Stimulated activated CD4-positive, alpha-beta T cell treated with anti-CD3 and anti-CD28 coated beads, TNF-alpha, amount 100 ng/mL, for 4 hours (primary cell): Measurements from ENCODE around the gene HDC.

ENCODE experiments used
- DNase-seq, 3 experiments: peaks; one replicate each; pipeline ENCODE4 v3.0.0-alpha.2; 2020; ENCODE audit warnings: low read depth in 3 of 3

The HDC gene

DNA sequence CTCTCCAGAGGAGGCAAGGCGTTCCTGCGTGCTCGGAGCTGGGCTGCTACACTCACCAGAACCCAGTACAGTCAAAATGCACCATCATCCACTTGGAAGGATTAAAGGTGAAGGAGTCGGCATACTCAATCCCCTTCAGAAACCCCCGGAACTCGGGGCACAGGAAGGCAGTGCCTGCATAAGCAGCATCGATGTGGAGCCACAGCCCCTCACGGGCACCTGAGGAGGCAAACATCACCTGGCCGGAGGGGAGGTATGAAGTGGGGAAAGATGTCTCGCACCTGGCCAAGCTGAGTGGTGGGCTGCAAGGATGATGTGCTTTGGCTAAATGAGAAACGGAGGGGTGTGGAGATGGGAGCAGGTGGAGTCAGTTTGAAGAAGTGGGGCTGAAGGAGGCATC lies 13.0 kb downstream of the HDC start:
- DNase-seq: no peak

- no peak for DNase-seq
These were observed 13.8 kb downstream of the HDC start for GRCh38 chr15:50251638-50252182.

DNA sequence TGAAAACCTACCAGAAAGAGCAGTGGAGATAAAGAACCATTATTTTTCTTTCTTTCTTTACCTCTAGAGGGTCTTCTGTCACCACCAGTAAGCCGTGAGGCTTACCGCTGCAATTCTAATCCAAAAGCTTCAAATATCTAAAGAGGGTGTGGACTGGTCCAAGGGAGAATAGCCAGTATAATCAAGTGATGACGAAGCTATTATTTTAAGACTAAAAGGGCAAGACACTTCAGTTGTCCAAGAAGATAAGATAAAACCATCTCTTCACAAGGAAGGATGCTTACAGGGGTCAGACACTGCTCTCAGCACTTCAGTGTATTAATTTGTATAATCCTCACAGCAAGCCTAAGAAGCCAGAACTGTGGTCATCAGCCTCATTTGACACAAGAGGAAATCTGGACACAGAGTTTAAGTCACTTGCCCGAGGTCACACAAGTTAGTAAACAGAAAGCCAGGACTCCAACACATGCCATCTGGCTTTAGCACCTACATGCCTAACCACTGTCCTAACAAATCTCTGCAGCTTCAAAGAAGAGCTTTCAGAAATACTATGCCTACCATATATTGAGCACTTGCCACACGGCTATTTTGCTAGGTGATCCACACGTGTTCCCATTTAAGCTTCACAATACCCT lies 14.6 kb downstream of the HDC start:
- DNase-seq: no peak

- no peak for DNase-seq
These were observed 15.8 kb downstream of the HDC start for GRCh38 chr15:50249704-50250103.

DNA sequence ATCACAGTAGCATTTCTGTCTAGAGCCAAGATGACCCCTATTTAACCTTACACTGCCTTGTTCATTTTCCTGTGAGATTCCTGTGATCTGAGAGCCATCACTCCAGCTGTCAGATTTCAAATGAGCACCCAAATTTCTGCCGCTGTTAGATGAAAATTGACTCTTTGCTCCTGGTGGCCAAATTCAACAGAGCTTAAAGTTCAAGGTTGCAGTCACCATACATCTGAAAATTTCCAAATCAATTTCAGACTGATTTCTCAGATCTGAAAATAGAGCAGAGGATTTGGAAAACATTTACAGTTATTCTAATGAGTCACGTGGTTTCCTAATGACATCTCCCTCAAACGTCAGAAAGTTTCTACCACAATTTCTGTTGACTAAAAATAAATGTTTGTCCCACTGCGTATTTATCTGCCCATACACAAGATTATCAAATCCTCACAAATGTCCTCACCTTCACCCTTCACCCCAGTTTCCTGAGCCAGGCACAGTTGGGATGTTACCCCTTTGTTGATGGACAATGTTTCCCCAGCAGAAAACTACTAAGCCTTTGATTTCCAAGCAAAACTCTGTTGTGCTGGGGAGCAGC lies 16.4 kb downstream of the HDC start:
- DNase-seq: no peak

- DNase-seq: peak; percentile 11 to 36 (median 34)
These were observed 17.5 kb downstream of the HDC start for GRCh38 chr15:50247819-50248655.

DNA sequence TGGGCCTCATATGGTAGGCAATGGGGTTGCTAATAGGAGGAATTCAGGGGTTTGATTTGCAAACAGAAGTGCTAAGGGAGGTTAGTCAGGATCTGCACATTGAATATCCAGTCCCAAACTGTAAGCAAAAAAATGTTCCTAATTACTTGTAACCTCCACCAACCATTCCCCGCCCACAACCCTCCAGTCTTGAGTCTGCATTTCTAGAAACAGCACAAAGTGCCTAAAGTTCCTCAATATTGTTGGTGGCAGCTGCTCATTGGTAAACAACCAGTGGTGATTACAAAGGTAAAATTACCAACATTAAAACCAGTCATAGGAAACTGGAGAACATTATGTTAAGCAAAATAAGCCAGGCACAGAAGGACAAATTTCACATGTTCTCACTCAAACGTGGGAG lies 18.9 kb downstream of the HDC start:
- no peak for DNase-seq

DNA sequence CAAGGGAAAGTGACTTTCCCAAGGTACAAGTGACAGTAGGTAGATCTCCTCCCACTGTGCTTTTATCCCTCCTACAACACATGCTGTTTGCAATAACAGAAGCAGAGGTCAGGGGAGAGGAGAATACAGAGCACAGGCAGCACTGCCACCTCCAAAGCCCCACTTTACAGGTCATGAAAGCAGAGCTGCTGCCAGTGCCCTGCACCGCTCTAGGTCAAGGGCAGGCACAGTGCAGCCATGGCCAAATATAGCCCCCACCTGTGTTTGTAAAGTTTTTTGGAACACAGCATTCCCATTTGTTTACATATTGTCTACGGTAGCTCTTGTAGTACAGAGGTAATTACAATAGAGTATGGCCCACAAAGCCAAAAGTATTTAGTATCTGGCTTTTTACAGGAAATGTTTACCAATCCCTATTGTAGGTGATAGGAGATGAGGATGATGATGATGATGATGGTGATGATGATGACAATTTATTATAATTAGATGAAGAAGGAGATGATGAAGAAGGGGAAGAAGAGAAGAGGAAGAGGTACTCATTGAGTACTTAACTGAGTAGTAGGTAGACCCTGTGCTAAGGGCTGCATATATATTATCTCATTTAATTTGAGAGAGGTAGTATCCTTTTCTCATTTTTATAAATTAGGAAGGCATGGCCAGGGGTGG lies 20.4 kb downstream of the HDC start:
- DNase-seq: no peak

GRCh38 chr15:50244153-50244552 lies 21.4 kb downstream of the HDC start:
- DNase-seq: no peak

DNA sequence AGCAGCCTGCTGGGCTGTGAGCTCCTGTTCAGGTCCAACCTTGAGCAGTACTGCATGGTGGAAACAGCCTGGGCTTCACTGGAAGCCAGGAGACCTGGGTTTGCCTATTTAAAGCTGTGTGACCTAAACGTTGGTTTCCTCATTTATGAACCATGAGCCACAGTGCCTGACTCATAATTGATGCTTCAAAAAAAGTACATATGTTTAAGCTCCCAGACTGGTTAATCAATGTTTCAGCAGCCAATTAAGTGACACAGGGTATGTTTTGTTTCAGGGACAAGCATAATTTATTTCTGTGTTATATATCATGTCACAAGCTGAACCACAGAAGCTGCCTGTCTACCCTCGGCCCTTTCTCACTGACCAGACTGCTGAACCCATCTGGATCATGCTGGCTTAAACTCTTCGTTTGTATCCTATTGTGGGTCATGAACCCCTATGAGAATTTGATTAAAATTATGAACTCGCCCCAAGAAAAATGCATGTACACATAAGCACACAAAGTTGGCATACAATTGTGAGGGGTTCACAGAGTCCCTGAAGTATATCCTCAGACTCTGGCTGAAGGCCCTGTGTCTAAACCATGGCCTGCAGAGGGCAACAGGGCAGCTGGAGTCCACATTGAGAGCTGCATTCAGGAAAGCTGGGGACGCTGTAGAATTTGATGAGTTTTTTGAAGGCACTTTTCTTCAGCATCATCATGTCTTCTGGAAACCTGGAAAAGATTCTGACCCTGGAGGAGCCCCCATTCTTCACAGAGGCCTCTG lies 23.7 kb downstream of the HDC start:
- no peak for DNase-seq

DNA sequence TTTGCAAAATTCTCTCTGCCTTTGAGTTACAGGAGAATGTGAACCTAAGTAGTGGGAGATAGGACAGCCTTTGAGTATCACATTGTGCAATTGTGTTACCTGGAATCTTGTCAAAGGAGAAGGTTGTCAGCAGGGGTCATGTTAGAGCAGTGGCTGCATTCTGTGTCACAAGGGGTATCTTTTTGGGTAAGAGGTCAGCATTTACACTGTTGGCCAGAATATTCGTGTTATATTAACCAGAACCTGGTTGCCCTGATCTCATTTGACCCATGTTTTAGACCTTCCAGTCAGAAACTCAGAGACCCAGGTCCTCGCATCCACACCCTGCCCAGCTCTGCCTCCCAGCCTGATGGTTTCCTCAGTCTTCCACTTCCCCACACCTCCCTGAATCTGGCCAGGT lies 27.3 kb downstream of the HDC start:
- no peak for DNase-seq

GRCh38 chr15:50236433-50236832 lies 29.1 kb downstream of the HDC start:
- no peak for DNase-seq

GRCh38 chr15:50235794-50236193 lies 29.7 kb downstream of the HDC start:
- DNase-seq: no peak

DNA sequence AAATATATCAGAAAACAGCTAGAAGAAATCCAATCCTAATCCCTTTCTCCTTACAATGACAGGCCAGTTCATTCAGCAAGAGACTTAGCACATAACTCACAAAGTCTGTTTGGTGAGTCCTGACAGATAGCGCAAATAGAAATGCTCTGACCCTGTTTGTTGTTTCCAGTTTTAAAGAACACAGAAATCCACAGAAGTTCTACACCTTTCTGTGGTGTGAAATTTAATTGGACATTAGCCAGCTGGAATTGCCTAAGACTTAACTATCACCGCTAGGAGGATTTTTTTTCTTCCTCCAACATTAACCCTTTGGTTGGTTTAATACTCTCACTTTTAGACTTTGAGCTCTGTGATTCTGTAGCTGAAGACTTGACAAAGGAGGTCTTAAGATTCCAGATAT lies 30.8 kb downstream of the HDC start:
- DNase-seq: no peak

- DNase-seq: no peak
These were observed 32.3 kb downstream of the HDC start for GRCh38 chr15:50233192-50233736.

DNA sequence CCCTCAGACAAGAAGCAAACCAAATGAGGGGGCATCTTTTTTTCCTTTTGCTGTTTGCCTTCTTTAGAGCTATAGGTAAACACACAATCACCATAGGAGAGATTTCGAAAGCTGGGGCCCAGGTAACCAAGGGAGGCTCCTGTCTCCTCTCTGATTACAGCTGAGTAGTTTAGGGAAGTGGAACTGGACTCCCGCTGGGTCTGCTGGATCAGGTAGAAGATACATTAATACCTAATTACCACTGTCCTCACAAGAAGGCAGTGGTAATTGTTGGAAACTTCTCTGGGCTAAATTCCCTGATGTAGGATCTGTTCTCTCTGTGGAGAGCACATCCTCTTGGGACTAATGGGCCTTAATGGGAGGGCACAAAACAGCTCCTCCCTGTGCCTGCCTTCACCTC lies 32.7 kb downstream of the HDC start:
- no peak for DNase-seq

- no peak for DNase-seq
These were observed 33.8 kb downstream of the HDC start for GRCh38 chr15:50231761-50232160.

DNA sequence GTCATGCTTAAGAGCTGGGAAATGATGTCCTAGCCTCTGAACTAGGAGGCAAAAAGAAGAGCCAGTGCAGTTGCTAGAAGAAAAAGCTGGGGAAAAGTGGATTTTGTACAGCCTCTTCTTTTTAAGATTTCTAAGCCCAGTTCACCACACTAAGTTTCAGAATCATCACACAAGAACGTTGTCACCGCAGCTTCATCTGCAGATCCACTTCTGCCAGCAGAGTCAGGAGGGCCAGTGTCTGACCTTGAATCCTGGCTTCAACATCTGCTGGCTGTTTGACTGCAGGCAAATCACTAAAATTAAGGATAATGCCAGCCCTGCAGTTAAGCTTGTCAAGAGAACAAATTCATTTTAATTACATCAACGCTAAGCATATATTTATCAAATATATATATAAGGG lies 36.2 kb downstream of the HDC start:
- no peak for DNase-seq

GRCh38 chr15:50228866-50229265 lies 36.7 kb downstream of the HDC start:
- no peak for DNase-seq

DNA sequence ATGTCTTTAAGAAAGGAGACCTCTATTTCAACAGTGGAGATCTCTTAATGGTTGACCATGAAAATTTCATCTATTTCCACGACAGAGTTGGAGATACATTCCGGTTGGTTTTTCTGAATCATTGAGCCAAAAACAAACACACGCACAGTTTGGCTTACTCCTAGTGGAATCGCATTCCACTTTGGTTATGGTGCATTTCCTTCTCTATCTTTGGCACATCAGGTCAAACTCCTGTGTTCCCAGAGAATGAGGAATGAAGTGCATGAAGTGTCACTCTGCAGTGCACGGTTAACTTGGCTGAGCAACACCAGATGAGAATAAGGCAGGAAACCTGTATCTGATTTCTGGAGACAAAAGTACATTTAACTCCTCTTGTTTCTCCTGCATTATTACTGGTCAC lies 38.5 kb downstream of the HDC start:
- no peak for DNase-seq

- no peak for DNase-seq
These were observed 39.6 kb downstream of the HDC start for GRCh38 chr15:50225938-50226337.
